Natural killer cell (primary cell): ENCODE results near the gene PITPNC1. TPM values are rescaled to one million over a fixed set of nuclear protein-coding genes. Genes with fewer than 3 reads are reported as not detected.

Source experiments
- ATAC-seq, 3 donors: fragments of 150-1000 bp in 2 of 3; fragments of 200-7000 bp in 1 of 3; cut with Tn5 transposase; 1 replicate in 1 of 3; 2 replicates in 2 of 3; pipeline ENCODE4 v1.10.0; 2021; ENCODE audit warnings: mild to moderate bottlenecking in 2 of 3, moderate library complexity in 2 of 3
- DNase-seq, 2 donors: peaks; one replicate each; pipeline versions ENCODE4 v3.0.0 to v3.0.0-alpha.2; 2013 to 2021; ENCODE audit warnings: mixed read lengths in 1 of 2
- H3K27ac ChIP-seq: one replicate; pipeline ENCODE4 v1.5.1; 2013; ENCODE audit warnings: mild to moderate bottlenecking, low read length
- H3K27me3 ChIP-seq: one replicate; pipeline ENCODE4 v1.6.1; 2013; ENCODE audit warnings: low read length; ENCODE audit not compliant: control insufficient read depth, insufficient read depth
- H3K36me3 ChIP-seq: one replicate; pipeline ENCODE4 v1.6.1; 2013; ENCODE audit warnings: low read length; ENCODE audit not compliant: control insufficient read depth, insufficient read depth
- H3K4me1 ChIP-seq: one replicate; pipeline ENCODE4 v1.6.1; 2013; ENCODE audit warnings: low read length; ENCODE audit not compliant: control insufficient read depth, insufficient read depth
- H3K4me3 ChIP-seq: one replicate; pipeline ENCODE4 v1.5.1; 2013; ENCODE audit warnings: low read length
- H3K9me3 ChIP-seq: one replicate; pipeline ENCODE4 v1.6.1; 2013; ENCODE audit warnings: low read length; ENCODE audit not compliant: control insufficient read depth, insufficient read depth
- H3K27ac Mint-ChIP-seq, 2 donors: one replicate each; pipeline ENCODE4 v1.8.0; 2022; ENCODE audit warnings: mild to moderate bottlenecking in 2 of 2, mixed read lengths in 2 of 2, moderate library complexity in 1 of 2
- H3K27me3 Mint-ChIP-seq, 2 donors: one replicate each; pipeline ENCODE4 v1.8.0; 2022; ENCODE audit warnings: low read depth in 2 of 2, mixed read lengths in 2 of 2
- H3K36me3 Mint-ChIP-seq: one replicate; pipeline ENCODE4 v1.8.0; 2022; ENCODE audit warnings: mixed read lengths
- H3K4me1 Mint-ChIP-seq, 2 donors: one replicate each; pipeline ENCODE4 v1.8.0; 2022; ENCODE audit warnings: mixed read lengths in 2 of 2
- H3K4me3 Mint-ChIP-seq: one replicate; pipeline ENCODE4 v1.8.0; 2022; ENCODE audit warnings: mild to moderate bottlenecking, moderate library complexity, mixed read lengths
- H3K9me3 Mint-ChIP-seq, 2 donors: one replicate each; pipeline ENCODE4 v1.8.0; 2022; ENCODE audit warnings: mixed read lengths in 2 of 2
- CTCF ChIP-seq: fragments of 200-600 bp; IDR thresholded peaks from one replicate; pipeline ENCODE4 v1.8.0; 2022; ENCODE audit warnings: antibody characterized with exemption
- WGBS: methylation state at CpG from one replicate; pipeline ENCODE4 v1.1.7; 2013; ENCODE audit warnings: missing lambda C conversion rate; ENCODE audit not compliant: insufficient coverage; 5-methylcytosine and 5-hydroxymethylcytosine counted together
- intact Hi-C: fragments of 100-400 bp; cut with micrococcal nuclease; formaldehyde crosslinking; loops from one replicate; pipeline ENCODE4 v1.14.2; 2022
- total RNA-seq, 4 donors: library from RNA; stranded (reverse); fragments of 120-200 nt in 1 of 4; gene quantifications; one replicate each; pipeline versions ENCODE4 v1.2.3 to v1.2.4, GENCODE V29; 2013 to 2022

PITPNC1 gene
- total RNA-seq, 3 donors from 2014 or later (not counting 1 experiment from before 2014, with no cell fraction given) = 150 to 185 (median 169) TPM

- Mint-ChIP-seq H3K36me3 (peaks cover 19% of the 10 kb centered on the region), H3K27ac (peak overlapping the region in 1 of 2 donors; percentile 34), H3K9me3 (no peaks in the 10 kb centered on the region), H3K4me1 (no peaks in the 10 kb centered on the region), H3K4me3 (no peak overlapping the region), H3K27me3 (no peaks in the 10 kb centered on the region)
- Histone ChIP-seq H3K4me3 (no peak overlapping the region), H3K9me3 (no peaks in the 10 kb centered on the region), H3K27ac (no peak overlapping the region), H3K27me3 (no peaks in the 10 kb centered on the region), H3K4me1 (no peaks in the 10 kb centered on the region), H3K36me3 (peaks cover 34% of the 10 kb centered on the region)
- DNase-seq (no peak), ATAC-seq (no peak)
- intact Hi-C loops = no loop called here
- no peak for TF ChIP-seq CTCF
Measured at GRCh38 chr17:67693811-67694210, 316.7 kb downstream of the PITPNC1 start.

GRCh38 chr17:67696347-67696746, 319.3 kb downstream of the PITPNC1 start:
- H3K9me3 Mint-ChIP-seq = no peaks in the 10 kb centered on the region
- WGBS = 100% methylated on average over 3 of the region's 3 CpGs
- peak overlapping the region in 1 of 2 donors; percentile 18 for H3K27ac Mint-ChIP-seq
- Histone ChIP-seq H3K27ac (no peak overlapping the region), H3K4me1 (no peaks in the 10 kb centered on the region), H3K27me3 (no peaks in the 10 kb centered on the region), H3K4me3 (no peak overlapping the region), H3K9me3 (no peaks in the 10 kb centered on the region), H3K36me3 (peaks cover 34% of the 10 kb centered on the region)
- no peak for TF ChIP-seq CTCF
- no peak for DNase-seq
- no peak for ATAC-seq
- no peaks in the 10 kb centered on the region for H3K4me1 Mint-ChIP-seq
- H3K36me3 Mint-ChIP-seq = peaks cover 19% of the 10 kb centered on the region
- no peak overlapping the region for H3K4me3 Mint-ChIP-seq
- intact Hi-C loops = no loop called here
- H3K27me3 Mint-ChIP-seq = no peaks in the 10 kb centered on the region

GRCh38 chr17:67696853-67697498, 319.9 kb downstream of the PITPNC1 start:
- no peaks in the 10 kb centered on the region for H3K27me3 Mint-ChIP-seq
- no peak overlapping the region for H3K4me3 Mint-ChIP-seq

More at GRCh38 chr17:67696853-67697498, 319.9 kb downstream of the PITPNC1 start:
- no peak for TF ChIP-seq CTCF
- intact Hi-C loops = no loop called here
- Mint-ChIP-seq H3K27ac (peak overlapping the region in 1 of 2 donors; percentile 18), H3K36me3 (peaks cover 19% of the 10 kb centered on the region), H3K9me3 (no peaks in the 10 kb centered on the region), H3K4me1 (no peaks in the 10 kb centered on the region)
- no peak for DNase-seq
- H3K9me3 ChIP-seq = no peaks in the 10 kb centered on the region
- no peak overlapping the region for H3K4me3 ChIP-seq
- ATAC-seq = no peak
- H3K27ac ChIP-seq = no peak overlapping the region
- H3K36me3 ChIP-seq = peaks cover 31% of the 10 kb centered on the region
- no peaks in the 10 kb centered on the region for H3K27me3 ChIP-seq
- H3K4me1 ChIP-seq = no peaks in the 10 kb centered on the region
- WGBS = no CpG with 5 or more reads among the region's 4 CpGs
